GM10248 (cell line): ENCODE measurements around the gene SERPINA1.
"Not testable (repeated sequence)": the region's sequence is repeated elsewhere in the genome, so short reads cannot be mapped to it uniquely, and the experiment has no call there.

Experiments used
- CTCF ChIA-PET: fragments of 300-600 bp; sonication (Branson Sonifier 250); formaldehyde crosslinking; extraction: SDS; loops from one replicate; lab custom pipeline; 2021; ENCODE audit warnings: antibody characterized with exemption; lab: Yijun Ruan, JAX
- POLR2A ChIA-PET: fragments of 350-650 bp; sonication (Branson Sonifier 250); formaldehyde crosslinking; extraction: SDS; loops from one replicate; lab custom pipeline; 2020; ENCODE audit warnings: antibody characterized with exemption; lab: Yijun Ruan, JAX
- DNase-seq: peaks from one replicate; pipeline ENCODE4 v3.0.0; 2012; ENCODE audit errors: extremely low spot score
- TF ChIP-seq, protein P1 (sequence below): IDR thresholded peaks from 2 replicates; pipeline ENCODE4 v1.5.1; 2012; ENCODE audit warnings: mild to moderate bottlenecking, low read depth; ENCODE audit errors: extremely low read depth, missing control alignments, control extremely low read depth

SERPINA1 gene

DNA sequence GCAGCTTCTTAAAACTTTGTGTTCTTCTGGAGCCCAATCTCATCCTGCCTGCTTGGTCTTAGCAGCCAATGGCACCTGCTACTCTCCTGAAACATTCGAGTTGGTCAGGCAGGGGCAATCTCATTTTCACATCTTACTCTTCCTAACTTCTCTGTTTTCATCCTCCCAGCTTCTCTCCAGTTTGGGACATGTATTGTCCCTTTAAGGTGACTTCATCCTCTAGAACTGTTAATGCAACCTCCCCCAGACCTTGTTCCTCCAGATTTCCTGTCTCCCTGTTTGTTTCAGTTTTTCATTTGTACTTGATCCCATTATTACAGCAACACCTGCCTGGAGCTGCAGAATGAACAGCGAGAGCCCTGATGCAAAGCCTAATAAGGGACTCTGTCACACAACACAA lies 32.9 kb upstream of the SERPINA1 start:
- CTCF ChIA-PET: interaction anchor here (1.1 to 3.3 kb wide), 5 partner anchors 10 to 119 kb away, joined by 3 to 12 read pairs (median 3); no protein-coding TSS in a partner anchor

DNA sequence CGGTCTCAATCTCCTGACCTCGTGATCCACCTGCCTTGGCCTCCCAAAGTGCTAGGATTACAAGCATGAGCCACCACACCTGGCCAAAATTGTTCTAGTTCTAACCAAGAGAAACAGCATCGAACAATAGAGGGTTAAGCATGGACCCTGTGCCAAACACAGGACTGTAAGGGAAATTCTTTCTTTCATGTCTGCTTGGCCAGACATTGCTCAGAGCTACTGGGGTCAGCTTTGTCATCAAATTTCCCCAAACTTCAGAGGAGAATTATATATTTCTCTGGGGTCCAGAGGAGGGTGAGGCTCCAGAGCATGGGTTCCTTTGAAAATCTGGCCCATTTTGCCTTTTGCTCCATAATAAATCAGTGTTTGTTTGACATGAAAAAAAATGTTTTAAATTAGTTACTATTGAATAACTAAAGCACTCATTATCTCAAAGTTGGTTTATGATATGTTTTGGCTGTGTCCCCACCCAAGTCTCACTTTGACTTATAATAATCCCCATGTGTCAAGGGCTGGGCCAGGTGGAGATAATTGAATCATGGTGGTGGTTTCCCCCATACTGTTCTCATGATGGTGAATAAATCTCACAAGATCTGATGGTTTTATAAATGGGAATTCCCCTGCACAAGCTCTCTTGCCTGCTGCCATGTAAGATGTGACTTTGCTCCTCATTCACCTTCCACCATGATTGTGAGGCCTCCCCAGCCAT lies 29.2 kb upstream of the SERPINA1 start:
- CTCF ChIA-PET, DNase-seq, POLR2A ChIA-PET: not testable (repeated sequence)

More for the DNA sequence above, 32.9 kb upstream of the SERPINA1 start:
- DNase-seq: no peak
- POLR2A ChIA-PET: no interaction called here
- TF ChIP-seq, protein P1, sequence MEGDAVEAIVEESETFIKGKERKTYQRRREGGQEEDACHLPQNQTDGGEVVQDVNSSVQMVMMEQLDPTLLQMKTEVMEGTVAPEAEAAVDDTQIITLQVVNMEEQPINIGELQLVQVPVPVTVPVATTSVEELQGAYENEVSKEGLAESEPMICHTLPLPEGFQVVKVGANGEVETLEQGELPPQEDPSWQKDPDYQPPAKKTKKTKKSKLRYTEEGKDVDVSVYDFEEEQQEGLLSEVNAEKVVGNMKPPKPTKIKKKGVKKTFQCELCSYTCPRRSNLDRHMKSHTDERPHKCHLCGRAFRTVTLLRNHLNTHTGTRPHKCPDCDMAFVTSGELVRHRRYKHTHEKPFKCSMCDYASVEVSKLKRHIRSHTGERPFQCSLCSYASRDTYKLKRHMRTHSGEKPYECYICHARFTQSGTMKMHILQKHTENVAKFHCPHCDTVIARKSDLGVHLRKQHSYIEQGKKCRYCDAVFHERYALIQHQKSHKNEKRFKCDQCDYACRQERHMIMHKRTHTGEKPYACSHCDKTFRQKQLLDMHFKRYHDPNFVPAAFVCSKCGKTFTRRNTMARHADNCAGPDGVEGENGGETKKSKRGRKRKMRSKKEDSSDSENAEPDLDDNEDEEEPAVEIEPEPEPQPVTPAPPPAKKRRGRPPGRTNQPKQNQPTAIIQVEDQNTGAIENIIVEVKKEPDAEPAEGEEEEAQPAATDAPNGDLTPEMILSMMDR: no peak

DNA sequence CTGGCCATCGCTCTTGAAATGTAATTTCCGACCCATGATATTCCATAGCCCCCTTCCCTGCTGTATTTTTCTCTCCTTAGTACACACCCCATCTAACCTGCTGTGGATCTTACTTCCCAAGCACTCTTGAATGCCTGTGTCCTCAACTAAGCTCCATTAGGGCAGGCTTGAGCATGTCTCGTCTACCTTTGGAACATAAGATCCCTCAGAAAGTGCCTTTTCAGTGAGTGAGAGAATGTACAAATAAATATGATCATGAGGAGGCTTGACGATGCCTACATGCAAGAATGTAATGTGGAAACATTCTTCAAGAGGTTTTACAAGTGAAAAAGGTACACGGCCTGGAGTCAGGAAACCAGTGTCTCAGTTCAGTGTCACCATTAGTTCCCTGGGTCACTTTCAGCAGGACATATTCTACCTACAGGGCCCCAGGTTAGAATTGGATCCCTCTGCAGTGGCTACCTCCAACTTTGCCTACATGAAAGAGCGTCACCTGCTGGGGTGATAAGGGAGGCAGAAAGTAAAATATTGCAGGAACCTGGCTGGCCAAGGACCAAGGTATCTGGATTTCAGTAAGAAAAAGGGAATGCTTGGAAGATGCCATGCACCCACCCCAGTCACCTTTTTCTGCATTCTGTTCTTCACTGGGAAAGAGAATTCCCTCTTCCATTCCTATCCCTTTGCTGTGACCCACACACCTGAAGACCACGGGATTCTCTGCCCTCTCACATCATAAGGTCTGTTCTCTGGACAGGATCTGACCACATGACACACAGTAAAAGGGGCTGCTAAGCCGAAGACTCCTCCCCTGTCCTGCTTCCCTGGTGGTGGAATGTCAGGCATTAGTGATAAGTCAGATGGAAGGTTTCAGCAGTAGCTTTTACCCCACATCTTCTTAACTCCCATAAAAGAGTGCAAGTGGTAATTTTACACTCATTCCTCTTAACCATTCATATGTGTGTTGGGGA lies 24.6 kb upstream of the SERPINA1 start:
- DNase-seq: no peak
- CTCF ChIA-PET: interaction anchor here (2.2 to 4.0 kb wide), 2 partner anchors 10 to 21 kb away, joined by 7 to 15 read pairs; no protein-coding TSS in a partner anchor
- TF ChIP-seq, protein P1: peak; percentile 19
- POLR2A ChIA-PET: no interaction called here

DNA sequence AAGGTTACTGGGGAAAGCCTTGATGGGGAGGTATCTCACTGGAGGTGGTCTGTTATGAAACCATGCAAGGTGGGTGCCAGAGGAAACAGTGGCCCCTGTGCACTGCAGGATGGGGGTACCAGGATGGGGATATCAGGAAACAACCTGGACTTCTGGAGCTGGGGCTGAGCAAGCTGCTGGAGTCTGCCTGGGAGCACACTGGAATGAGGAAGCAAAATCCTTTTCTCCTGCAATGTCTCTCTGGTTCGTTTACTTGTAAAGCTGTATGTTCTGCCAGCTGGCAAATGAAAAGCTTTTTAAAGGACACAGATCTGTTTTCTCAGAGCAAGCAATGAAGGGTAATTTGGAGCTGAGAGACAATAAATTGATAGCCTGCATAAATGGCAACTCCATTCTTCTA lies 23.2 kb upstream of the SERPINA1 start:
- no peak for DNase-seq
- CTCF ChIA-PET: interaction anchor here (1.0 to 4.0 kb wide), 3 partner anchors 8 to 12 kb away, joined by 3 to 15 read pairs (median 8); no protein-coding TSS in a partner anchor

DNA sequence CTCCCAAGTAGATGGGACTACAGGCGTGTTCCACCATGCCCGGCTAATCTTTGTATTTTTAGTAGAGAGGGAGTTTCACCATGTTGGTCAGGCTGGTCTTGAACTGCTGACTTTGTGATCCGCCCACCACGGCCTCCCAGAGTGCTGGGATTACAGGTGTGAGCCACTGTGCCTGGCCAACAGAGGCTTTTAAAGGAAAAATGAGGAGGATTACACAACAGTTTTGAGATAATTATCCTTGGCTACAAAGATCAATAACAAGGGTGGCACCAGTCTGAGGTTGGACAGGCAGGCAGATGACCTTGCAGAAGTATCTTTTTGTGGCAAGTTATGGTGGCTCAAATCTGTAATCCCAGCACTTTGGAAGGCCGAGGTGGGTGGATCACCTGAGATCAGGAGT lies 21.0 kb upstream of the SERPINA1 start:
- POLR2A ChIA-PET, DNase-seq: not testable (repeated sequence)
- CTCF ChIA-PET: interaction anchor here (2.7 kb wide), 1 partner anchor 11 kb away, joined by 8 read pairs; no protein-coding TSS in a partner anchor

More for the DNA sequence above, 23.2 kb upstream of the SERPINA1 start:
- POLR2A ChIA-PET: no interaction called here
- TF ChIP-seq, protein P1: no peak

DNA sequence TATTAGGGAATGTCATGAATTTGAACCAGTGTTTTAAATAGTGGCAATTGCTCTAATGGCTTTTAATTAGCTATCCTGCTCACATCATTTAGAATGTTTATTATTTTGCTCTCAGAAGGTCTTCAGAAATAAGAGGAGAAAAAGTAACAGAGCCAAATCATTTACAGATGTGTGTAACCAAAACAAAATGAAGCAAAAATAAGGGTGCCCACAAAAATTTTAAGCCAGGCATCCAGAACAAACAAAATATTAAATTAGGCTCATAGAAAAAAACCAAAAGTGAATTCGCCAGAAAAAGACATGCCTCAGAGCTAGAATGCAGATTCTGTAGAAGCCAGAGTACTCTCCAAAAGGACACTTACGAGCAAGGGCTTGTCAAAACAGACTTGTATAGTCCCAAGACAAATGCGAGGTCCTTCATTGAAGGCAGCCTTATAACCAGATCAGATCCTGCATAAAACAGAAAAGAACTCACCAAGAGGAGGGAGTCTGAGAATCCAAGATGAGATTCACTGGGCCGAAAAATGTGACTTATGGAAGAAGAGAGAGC lies 20.2 kb upstream of the SERPINA1 start:
- no peak for DNase-seq
- CTCF ChIA-PET: interaction anchor here (1.3 to 2.2 kb wide), 2 partner anchors 14 to 25 kb away, joined by 3 to 6 read pairs; no protein-coding TSS in a partner anchor
- POLR2A ChIA-PET: no interaction called here
- TF ChIP-seq, protein P1: no peak

DNA sequence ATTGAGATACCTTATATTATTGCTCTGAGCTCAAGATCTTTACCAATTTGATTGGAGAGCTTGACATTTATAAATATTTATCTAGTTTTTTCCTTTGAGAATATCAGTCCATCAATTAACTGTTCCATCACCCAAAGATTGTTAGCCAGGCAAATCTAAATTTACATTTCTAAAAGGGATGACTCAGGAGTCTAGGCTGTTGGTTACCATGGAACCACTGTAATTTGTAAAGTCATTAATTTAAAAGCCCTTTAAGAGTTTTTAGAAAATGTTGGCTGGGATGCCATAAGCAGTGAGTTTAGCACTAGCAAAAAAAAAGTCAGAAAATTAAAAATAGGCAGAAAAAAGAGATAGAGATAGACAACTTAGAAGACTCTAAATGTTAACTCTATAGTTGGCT lies 19.5 kb upstream of the SERPINA1 start:
- TF ChIP-seq, protein P1: no peak
- DNase-seq: no peak
- POLR2A ChIA-PET: no interaction called here
- CTCF ChIA-PET: interaction anchor here (1.1 to 2.2 kb wide), 4 partner anchors 12 to 78 kb away, joined by 3 to 6 read pairs (median 4); no protein-coding TSS in a partner anchor
